HepG2 (cell line): ENCODE measurements around the gene RAD23A. TPM values are rescaled to one million over a fixed set of nuclear protein-coding genes. Genes with fewer than 3 reads are reported as not detected.

Source experiments
- BORCS8-MEF2B ChIP-seq: sonication (generic); formaldehyde crosslinking; IDR thresholded peaks from 2 replicates; pipeline ENCODE4 v1.8.0; 2022; ENCODE audit warnings: mild to moderate bottlenecking, missing genetic modification reagents
- GATAD1 ChIP-seq: IDR thresholded peaks from 2 replicates; pipeline ENCODE4 v1.6.1; 2016; ENCODE audit warnings: missing genetic modification reagents, missing compliant biosample characterization
- ISL2 ChIP-seq: sonication (generic); formaldehyde crosslinking; IDR thresholded peaks from 2 replicates; pipeline ENCODE4 v1.5.0; 2020; ENCODE audit warnings: missing genetic modification reagents
- KLF13 ChIP-seq: sonication (generic); formaldehyde crosslinking; IDR thresholded peaks from 2 replicates; pipeline ENCODE4 v1.4.0; 2020; ENCODE audit warnings: mild to moderate bottlenecking, missing genetic modification reagents
- NFATC3 ChIP-seq: sonication (generic); formaldehyde crosslinking; IDR thresholded peaks from 2 replicates; pipeline ENCODE4 v1.5.1; 2020; ENCODE audit warnings: mild to moderate bottlenecking, missing genetic modification reagents
- NFKBIZ ChIP-seq: IDR thresholded peaks from 2 replicates; pipeline ENCODE4 v1.6.1; 2018; ENCODE audit warnings: missing genetic modification reagents, missing compliant biosample characterization
- RARG ChIP-seq: sonication (generic); formaldehyde crosslinking; IDR thresholded peaks from 2 replicates; pipeline ENCODE4 v1.4.0; 2020; ENCODE audit warnings: low read depth, mild to moderate bottlenecking, missing genetic modification reagents
- RBM39 ChIP-seq: fragments of 200-400 bp; formaldehyde crosslinking; IDR thresholded peaks from one replicate; pipeline ENCODE4 v1.6.1; 2018; ENCODE audit warnings: antibody characterized with exemption, mild to moderate bottlenecking, low read depth, low read length; ENCODE audit not compliant: poor library complexity, severe bottlenecking
- REL ChIP-seq: sonication (generic); formaldehyde crosslinking; conservative IDR thresholded peaks from 2 replicates; pipeline ENCODE4 v1.8.0; 2022; ENCODE audit warnings: mild to moderate bottlenecking, missing genetic modification reagents, moderate library complexity
- RFX5 ChIP-seq: IDR thresholded peaks from 2 replicates; pipeline ENCODE4 v1.6.1; 2011; ENCODE audit warnings: low read depth, low read length, improper control_type of control experiment
- SMAD9 ChIP-seq: sonication (generic); formaldehyde crosslinking; IDR thresholded peaks from 2 replicates; pipeline ENCODE4 v1.5.1; 2020; ENCODE audit warnings: mild to moderate bottlenecking, missing genetic modification reagents
- SP1 ChIP-seq, 2 experiments: fragments of 450-650 bp in 1 of 2; sonication (generic) in 1 of 2; formaldehyde crosslinking in 1 of 2; IDR thresholded peaks; 2 replicates each; pipeline versions ENCODE4 v1.4.0 to v1.6.1; 2016 to 2020; ENCODE audit warnings: missing genetic modification reagents in 1 of 2
- TSC22D2 ChIP-seq: sonication (generic); formaldehyde crosslinking; IDR thresholded peaks from 2 replicates; pipeline ENCODE4 v1.5.1; 2020; ENCODE audit warnings: missing genetic modification reagents, mild to moderate bottlenecking, borderline replicate concordance
- ZNF143 ChIP-seq: sonication (generic); formaldehyde crosslinking; IDR thresholded peaks from 2 replicates; pipeline ENCODE4 v1.4.0; 2020; ENCODE audit warnings: missing genetic modification reagents
- ZNF224 ChIP-seq: sonication (generic); formaldehyde crosslinking; IDR thresholded peaks from 2 replicates; pipeline ENCODE4 v1.5.0; 2020; ENCODE audit warnings: mild to moderate bottlenecking, missing genetic modification reagents
- ZNF326 ChIP-seq: sonication (generic); formaldehyde crosslinking; IDR thresholded peaks from 2 replicates; pipeline ENCODE4 v1.4.0; 2020; ENCODE audit warnings: missing genetic modification reagents, borderline replicate concordance
- ZNF615 ChIP-seq: sonication (generic); formaldehyde crosslinking; IDR thresholded peaks from 2 replicates; pipeline ENCODE4 v1.5.0; 2020; ENCODE audit warnings: mild to moderate bottlenecking, missing genetic modification reagents, borderline replicate concordance
- ZNF883 ChIP-seq: sonication (generic); formaldehyde crosslinking; IDR thresholded peaks from 2 replicates; pipeline ENCODE4 v1.5.1; 2020; ENCODE audit warnings: mild to moderate bottlenecking, missing genetic modification reagents; ENCODE audit errors: not compliant biosample characterization
- ZSCAN30 ChIP-seq: sonication (generic); formaldehyde crosslinking; IDR thresholded peaks from 2 replicates; pipeline ENCODE4 v1.5.0; 2020; ENCODE audit warnings: mild to moderate bottlenecking, missing genetic modification reagents
- polyA plus RNA-seq, 8 experiments: library from polyadenylated mRNA; depleted of rRNA in 3 of 8; stranded (reverse) in 7 of 8; unstranded in 1 of 8; fragments of >200 nt; fragmentation: Illumina TruSeq in 4 of 8; extraction: Trizol in 4 of 8; gene quantifications; 2 replicates each; pipeline versions ENCODE4 v1.2.1 to v1.2.3, GENCODE V29; 2011 to 2016; ENCODE audit warnings: low read depth in 4 of 8, missing spikeins in 1 of 8, mixed read lengths in 1 of 8; ENCODE audit not compliant: insufficient read depth in 1 of 8
- total RNA-seq, 5 experiments: library from RNA; depleted of rRNA; stranded (reverse); fragments of >200 nt; fragmentation: Illumina TruSeq; extraction: Trizol; gene quantifications; 2 replicates each; pipeline ENCODE4 v1.2.3, GENCODE V29; 2016; ENCODE audit warnings: low read depth in 1 of 5
- TF ChIP-seq, protein P1 (sequence below): sonication (generic); formaldehyde crosslinking; IDR thresholded peaks from 2 replicates; pipeline ENCODE4 v1.5.1; 2020; ENCODE audit warnings: mild to moderate bottlenecking, missing genetic modification reagents, borderline replicate concordance
- TF ChIP-seq, protein P2 (sequence below): IDR thresholded peaks from 2 replicates; pipeline ENCODE4 v1.6.1; 2016; ENCODE audit warnings: low read depth, borderline replicate concordance
- TF ChIP-seq, protein P3 (sequence below): sonication (generic); formaldehyde crosslinking; IDR thresholded peaks from 2 replicates; pipeline ENCODE4 v1.4.0; 2020; ENCODE audit warnings: missing genetic modification reagents
- TF ChIP-seq, protein P4 (sequence below): sonication (generic); formaldehyde crosslinking; IDR thresholded peaks from 2 replicates; pipeline ENCODE4 v1.5.0; 2020; ENCODE audit warnings: missing genetic modification reagents

Gene RAD23A
- total and polyA plus RNA-seq, 2 of the 13 experiments (the other 11 are each of a cell fraction or from before 2014, with no cell fraction given) = 42.5 to 54.2 TPM

DNA sequence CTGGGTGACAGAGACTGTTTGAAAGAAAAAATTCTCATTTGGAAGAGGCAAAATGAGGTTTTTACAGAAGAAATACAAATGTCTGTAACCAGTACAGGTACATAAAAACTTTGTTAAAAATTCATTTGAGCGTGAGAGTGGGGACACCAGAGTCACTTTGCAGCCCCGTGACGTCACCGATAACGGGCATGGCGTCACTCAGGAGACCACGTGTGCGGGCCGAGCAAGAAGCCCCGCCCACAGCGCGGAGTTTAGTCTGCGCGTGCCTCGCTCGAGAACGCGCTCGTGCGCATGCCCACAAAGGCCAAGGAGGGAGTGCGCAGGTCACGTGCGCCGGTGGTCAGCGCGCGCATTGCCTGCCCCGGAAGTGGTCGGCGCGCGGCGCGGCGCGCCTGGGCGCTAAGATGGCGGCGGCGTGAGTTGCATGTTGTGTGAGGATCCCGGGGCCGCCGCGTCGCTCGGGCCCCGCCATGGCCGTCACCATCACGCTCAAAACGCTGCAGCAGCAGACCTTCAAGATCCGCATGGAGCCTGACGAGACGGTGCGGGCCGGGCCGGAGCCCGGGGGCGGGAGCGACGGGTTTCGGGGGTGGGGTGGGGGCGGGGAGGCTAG is at the start of gene RAD23A (continued):
- no peak; the same call in 1 of the 2 replicates for TF ChIP-seq NFKBIZ (CRISPR knock-in tag)
- TF ChIP-seq NFATC3 (CRISPR knock-in tag) = no peak
- no peak for TF ChIP-seq BORCS8-MEF2B (CRISPR knock-in tag)
- TF ChIP-seq, protein P1, sequence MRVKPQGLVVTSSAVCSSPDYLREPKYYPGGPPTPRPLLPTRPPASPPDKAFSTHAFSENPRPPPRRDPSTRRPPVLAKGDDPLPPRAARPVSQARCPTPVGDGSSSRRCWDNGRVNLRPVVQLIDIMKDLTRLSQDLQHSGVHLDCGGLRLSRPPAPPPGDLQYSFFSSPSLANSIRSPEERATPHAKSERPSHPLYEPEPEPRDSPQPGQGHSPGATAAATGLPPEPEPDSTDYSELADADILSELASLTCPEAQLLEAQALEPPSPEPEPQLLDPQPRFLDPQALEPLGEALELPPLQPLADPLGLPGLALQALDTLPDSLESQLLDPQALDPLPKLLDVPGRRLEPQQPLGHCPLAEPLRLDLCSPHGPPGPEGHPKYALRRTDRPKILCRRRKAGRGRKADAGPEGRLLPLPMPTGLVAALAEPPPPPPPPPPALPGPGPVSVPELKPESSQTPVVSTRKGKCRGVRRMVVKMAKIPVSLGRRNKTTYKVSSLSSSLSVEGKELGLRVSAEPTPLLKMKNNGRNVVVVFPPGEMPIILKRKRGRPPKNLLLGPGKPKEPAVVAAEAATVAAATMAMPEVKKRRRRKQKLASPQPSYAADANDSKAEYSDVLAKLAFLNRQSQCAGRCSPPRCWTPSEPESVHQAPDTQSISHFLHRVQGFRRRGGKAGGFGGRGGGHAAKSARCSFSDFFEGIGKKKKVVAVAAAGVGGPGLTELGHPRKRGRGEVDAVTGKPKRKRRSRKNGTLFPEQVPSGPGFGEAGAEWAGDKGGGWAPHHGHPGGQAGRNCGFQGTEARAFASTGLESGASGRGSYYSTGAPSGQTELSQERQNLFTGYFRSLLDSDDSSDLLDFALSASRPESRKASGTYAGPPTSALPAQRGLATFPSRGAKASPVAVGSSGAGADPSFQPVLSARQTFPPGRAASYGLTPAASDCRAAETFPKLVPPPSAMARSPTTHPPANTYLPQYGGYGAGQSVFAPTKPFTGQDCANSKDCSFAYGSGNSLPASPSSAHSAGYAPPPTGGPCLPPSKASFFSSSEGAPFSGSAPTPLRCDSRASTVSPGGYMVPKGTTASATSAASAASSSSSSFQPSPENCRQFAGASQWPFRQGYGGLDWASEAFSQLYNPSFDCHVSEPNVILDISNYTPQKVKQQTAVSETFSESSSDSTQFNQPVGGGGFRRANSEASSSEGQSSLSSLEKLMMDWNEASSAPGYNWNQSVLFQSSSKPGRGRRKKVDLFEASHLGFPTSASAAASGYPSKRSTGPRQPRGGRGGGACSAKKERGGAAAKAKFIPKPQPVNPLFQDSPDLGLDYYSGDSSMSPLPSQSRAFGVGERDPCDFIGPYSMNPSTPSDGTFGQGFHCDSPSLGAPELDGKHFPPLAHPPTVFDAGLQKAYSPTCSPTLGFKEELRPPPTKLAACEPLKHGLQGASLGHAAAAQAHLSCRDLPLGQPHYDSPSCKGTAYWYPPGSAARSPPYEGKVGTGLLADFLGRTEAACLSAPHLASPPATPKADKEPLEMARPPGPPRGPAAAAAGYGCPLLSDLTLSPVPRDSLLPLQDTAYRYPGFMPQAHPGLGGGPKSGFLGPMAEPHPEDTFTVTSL = peak; percentile 51
- TF ChIP-seq, protein P2, sequence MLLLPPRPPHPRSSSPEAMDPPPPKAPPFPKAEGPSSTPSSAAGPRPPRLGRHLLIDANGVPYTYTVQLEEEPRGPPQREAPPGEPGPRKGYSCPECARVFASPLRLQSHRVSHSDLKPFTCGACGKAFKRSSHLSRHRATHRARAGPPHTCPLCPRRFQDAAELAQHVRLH (CRISPR knock-in tag) = no peak
- TF ChIP-seq SMAD9 (CRISPR knock-in tag) = no peak
- peak; percentile 77 for TF ChIP-seq ZNF883 (CRISPR knock-in tag)
- TF ChIP-seq TSC22D2 (CRISPR knock-in tag) = no peak; the same call in 1 of the 2 replicates
- peak; percentile 70 for TF ChIP-seq RFX5
- no peak for TF ChIP-seq SP1 (IDR thresholded peaks at IDR 0.05)
- peak; percentile 84; the same call in 1 of the 2 replicates for TF ChIP-seq SP1 (CRISPR knock-in tag; IDR thresholded peaks at IDR 0.05)
- TF ChIP-seq REL (CRISPR knock-in tag) = no peak
- TF ChIP-seq RBM39 = peak; percentile 68
- TF ChIP-seq ZSCAN30 (CRISPR knock-in tag) = no peak
- TF ChIP-seq ISL2 (CRISPR knock-in tag) = peak; percentile 75
- TF ChIP-seq RARG = no peak
- TF ChIP-seq ZNF224 (CRISPR knock-in tag) = no peak
- peak; percentile 94 for TF ChIP-seq GATAD1
- TF ChIP-seq, protein P3, sequence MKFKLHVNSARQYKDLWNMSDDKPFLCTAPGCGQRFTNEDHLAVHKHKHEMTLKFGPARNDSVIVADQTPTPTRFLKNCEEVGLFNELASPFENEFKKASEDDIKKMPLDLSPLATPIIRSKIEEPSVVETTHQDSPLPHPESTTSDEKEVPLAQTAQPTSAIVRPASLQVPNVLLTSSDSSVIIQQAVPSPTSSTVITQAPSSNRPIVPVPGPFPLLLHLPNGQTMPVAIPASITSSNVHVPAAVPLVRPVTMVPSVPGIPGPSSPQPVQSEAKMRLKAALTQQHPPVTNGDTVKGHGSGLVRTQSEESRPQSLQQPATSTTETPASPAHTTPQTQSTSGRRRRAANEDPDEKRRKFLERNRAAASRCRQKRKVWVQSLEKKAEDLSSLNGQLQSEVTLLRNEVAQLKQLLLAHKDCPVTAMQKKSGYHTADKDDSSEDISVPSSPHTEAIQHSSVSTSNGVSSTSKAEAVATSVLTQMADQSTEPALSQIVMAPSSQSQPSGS (CRISPR knock-in tag) = peak; percentile 97
- no peak for TF ChIP-seq KLF13 (CRISPR knock-in tag)
- peak; percentile 64 for TF ChIP-seq ZNF143
- TF ChIP-seq, protein P4, sequence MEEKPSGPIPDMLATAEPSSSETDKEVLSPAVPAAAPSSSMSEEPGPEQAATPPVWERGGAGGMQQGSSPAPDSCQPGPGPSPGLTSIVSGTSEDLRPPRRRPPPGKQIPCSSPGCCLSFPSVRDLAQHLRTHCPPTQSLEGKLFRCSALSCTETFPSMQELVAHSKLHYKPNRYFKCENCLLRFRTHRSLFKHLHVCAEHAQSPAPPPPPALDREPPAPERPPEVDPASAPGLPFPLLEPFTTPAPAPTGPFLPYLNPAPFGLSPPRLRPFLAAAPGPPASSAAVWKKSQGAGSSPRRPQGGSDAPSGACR = peak; percentile 82; the same call in 1 of the 2 replicates
- TF ChIP-seq ZNF326 = peak; percentile 98
- TF ChIP-seq ZNF615 = no peak
